Activated T-cell treated with anti-CD3 and anti-CD28 coated beads, Interleukin-2, amount 50 U/mL, for 1 hour (primary cell): ENCODE results near the gene C3.
A peak's percentile ranks its signal among the peaks of the same experiment; 100 is the strongest.
"Not testable (repeated sequence)": the region's sequence is repeated elsewhere in the genome, so short reads cannot be mapped to it uniquely, and the experiment has no call there.

Experiments used
- DNase-seq: peaks from one replicate; pipeline ENCODE4 v3.0.0-alpha.2; 2020

Gene C3

GRCh38 chr19:6686628-6686975, 33.8 kb downstream of the C3 start:
- no peak for DNase-seq

- no peak for DNase-seq
Measured at GRCh38 chr19:6685962-6686627, 34.4 kb downstream of the C3 start.

- no peak for DNase-seq
Measured at GRCh38 chr19:6685482-6685881, 35.0 kb downstream of the C3 start.

- DNase-seq, result no peak
Measured at GRCh38 chr19:6683971-6684370, 36.5 kb downstream of the C3 start.

- DNase-seq, result no peak
Measured at GRCh38 chr19:6682607-6683128, 37.8 kb downstream of the C3 start.

- DNase-seq, result no peak
Measured at GRCh38 chr19:6680141-6680540, 40.3 kb downstream of the C3 start.

- DNase-seq, result no peak
Measured at GRCh38 chr19:6679139-6679538, 41.3 kb downstream of the C3 start.

GRCh38 chr19:6678690-6679109, 41.8 kb downstream of the C3 start:
- DNase-seq, result no peak

GRCh38 chr19:6677883-6678689, 42.4 kb downstream of the C3 start:
- DNase-seq, result peak; percentile 60

GRCh38 chr19:6677495-6677882, 43.0 kb downstream of the C3 start:
- DNase-seq, result no peak

- no peak for DNase-seq
Measured at GRCh38 chr19:6676288-6676687, 44.2 kb downstream of the C3 start.

GRCh38 chr19:6674868-6675305, 45.6 kb downstream of the C3 start:
- peak; percentile 78 for DNase-seq

GRCh38 chr19:6674408-6674807, 46.0 kb downstream of the C3 start:
- not testable (repeated sequence) for DNase-seq

- DNase-seq, result no peak
Measured at GRCh38 chr19:6672693-6673290, 47.7 kb downstream of the C3 start.

- DNase-seq, result no peak
Measured at GRCh38 chr19:6671960-6672359, 48.5 kb downstream of the C3 start.

GRCh38 chr19:6668691-6669090, 51.8 kb downstream of the C3 start:
- DNase-seq, result peak; percentile 44

GRCh38 chr19:6667114-6667627, 53.3 kb downstream of the C3 start:
- peak; percentile 44 for DNase-seq

- no peak for DNase-seq
Measured at GRCh38 chr19:6664916-6665315, 55.5 kb downstream of the C3 start.

GRCh38 chr19:6663236-6664201, 56.9 kb downstream of the C3 start:
- DNase-seq, result no peak

GRCh38 chr19:6662702-6663101, 57.7 kb downstream of the C3 start:
- DNase-seq, result no peak

GRCh38 chr19:6661509-6662244, 58.8 kb downstream of the C3 start:
- not testable (repeated sequence) for DNase-seq

- DNase-seq, result no peak
Measured at GRCh38 chr19:6660930-6661329, 59.5 kb downstream of the C3 start.
